CD8-positive, alpha-beta memory T cell (primary cell): ENCODE measurements around the gene TULP4. TPM values are rescaled to one million over a fixed set of nuclear protein-coding genes. Genes with fewer than 3 reads are reported as not detected.
A peak's percentile ranks its signal among the peaks of the same experiment; 100 is the strongest.
"Not testable (repeated sequence)": the region's sequence is repeated elsewhere in the genome, so short reads cannot be mapped to it uniquely, and the experiment has no call there.

ENCODE experiments used
- CTCF ChIA-PET: fragments of 350-600 bp; sonication (Branson Sonifier 250); formaldehyde crosslinking; loops from one replicate; lab custom pipeline; 2021; ENCODE audit warnings: antibody characterized with exemption; lab: Charles Lee
- POLR2A ChIA-PET: fragments of 350-600 bp; sonication (Branson Sonifier 250); formaldehyde crosslinking; loops from one replicate; lab custom pipeline; 2021; ENCODE audit warnings: antibody characterized with exemption; lab: Charles Lee
- DNase-seq, 5 donors: peaks; one replicate each; pipeline versions ENCODE4 v3.0.0 to v3.0.0-alpha.2; 2020 to 2022; ENCODE audit warnings: mixed read lengths in 1 of 5
- H3K27ac ChIP-seq: one replicate; pipeline ENCODE4 v1.7.0; 2013; ENCODE audit warnings: low read depth, mild to moderate bottlenecking, low read length, moderate library complexity
- H3K27me3 ChIP-seq: 2 replicates; pipeline ENCODE4 v1.7.0; 2013; ENCODE audit warnings: low read length, mild to moderate bottlenecking; ENCODE audit not compliant: insufficient read depth, poor library complexity, severe bottlenecking
- H3K36me3 ChIP-seq: 2 replicates; pipeline ENCODE4 v1.7.0; 2013; ENCODE audit warnings: mild to moderate bottlenecking, low read length, moderate library complexity; ENCODE audit not compliant: insufficient read depth
- H3K4me1 ChIP-seq: 2 replicates; pipeline ENCODE4 v1.7.0; 2013; ENCODE audit warnings: mild to moderate bottlenecking, low read length, moderate library complexity; ENCODE audit not compliant: insufficient read depth
- H3K4me3 ChIP-seq: 2 replicates; pipeline ENCODE4 v1.7.0; 2013; ENCODE audit warnings: mild to moderate bottlenecking, low read length
- H3K9me3 ChIP-seq: 2 replicates; pipeline ENCODE4 v1.7.0; 2013; ENCODE audit warnings: mild to moderate bottlenecking, low read length
- H3K27ac Mint-ChIP-seq, 8 donors: one replicate each; pipeline ENCODE4 v1.8.0; 2020 to 2021; ENCODE audit warnings: mixed read lengths in 8 of 8, mild to moderate bottlenecking in 6 of 8, inconsistent platforms in 3 of 8, moderate library complexity in 3 of 8
- H3K27me3 Mint-ChIP-seq, 2 donors: one replicate each; pipeline ENCODE4 v1.8.0; 2020 to 2021; ENCODE audit warnings: mixed read lengths in 2 of 2, mild to moderate bottlenecking in 1 of 2, moderate library complexity in 1 of 2
- H3K36me3 Mint-ChIP-seq, 3 donors: one replicate each; pipeline ENCODE4 v1.8.0; 2020 to 2021; ENCODE audit warnings: mixed read lengths in 3 of 3, inconsistent platforms in 1 of 3, mild to moderate bottlenecking in 1 of 3
- H3K4me1 Mint-ChIP-seq, 3 donors: one replicate each; pipeline ENCODE4 v1.8.0; 2020 to 2021; ENCODE audit warnings: mixed read lengths in 3 of 3, inconsistent platforms in 1 of 3, mild to moderate bottlenecking in 1 of 3
- H3K4me3 Mint-ChIP-seq, 7 donors: one replicate each; pipeline ENCODE4 v1.8.0; 2020 to 2021; ENCODE audit warnings: mixed read lengths in 7 of 7, mild to moderate bottlenecking in 6 of 7, moderate library complexity in 4 of 7, inconsistent platforms in 2 of 7
- H3K9me3 Mint-ChIP-seq, 5 donors: one replicate each; pipeline ENCODE4 v1.8.0; 2020 to 2022; ENCODE audit warnings: mixed read lengths in 5 of 5, mild to moderate bottlenecking in 3 of 5, moderate library complexity in 2 of 5, inconsistent platforms in 1 of 5
- polyA plus RNA-seq: library from polyadenylated mRNA; unstranded; fragments of 300-500 nt; fragmentation: Illumina TruSeq; gene quantifications from one replicate; pipeline ENCODE4 v1.2.3, GENCODE V29; 2021
- total RNA-seq, 2 experiments: library from RNA; stranded (reverse); gene quantifications; one replicate each; pipeline ENCODE4 v1.2.3, GENCODE V29; 2021

The TULP4 gene
- total and polyA plus RNA-seq, 3 experiments from 2014 or later = 26.9 to 50.1 (median 32.1) TPM

DNA sequence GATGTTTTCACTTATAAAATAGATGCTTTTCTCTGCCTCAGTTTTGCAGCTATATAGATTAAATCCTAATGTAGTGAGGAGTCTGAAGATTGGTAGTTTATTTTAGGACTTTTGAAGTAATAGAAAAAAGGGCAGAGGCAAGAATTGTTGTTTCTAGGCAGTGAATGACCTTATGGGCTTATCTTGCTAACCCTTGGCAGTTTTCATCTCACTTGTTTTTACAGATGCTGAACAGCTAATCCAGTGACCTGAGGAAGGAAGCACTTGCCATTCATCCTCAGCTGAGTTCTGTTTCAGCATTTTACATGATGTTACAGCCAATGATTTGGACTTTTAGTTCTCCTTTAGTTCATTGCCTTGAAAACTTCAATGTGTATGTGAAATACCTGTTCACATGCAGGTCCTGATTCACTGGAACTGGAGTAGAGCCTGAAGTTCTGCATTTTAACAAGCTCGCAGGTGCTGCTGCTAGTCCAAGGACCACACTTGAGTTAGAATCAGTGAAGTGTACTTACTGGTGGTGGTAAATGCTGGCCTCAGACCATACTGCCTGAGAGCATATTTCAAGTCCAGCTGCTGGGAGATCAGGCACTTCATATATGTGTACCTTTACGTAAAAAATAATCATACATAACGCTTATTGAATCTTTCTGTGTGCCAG, 86.9 kb downstream of the TULP4 start:
- Histone ChIP-seq H3K9me3 (no peaks in the 10 kb centered on the region), H3K36me3 (no peaks in the 10 kb centered on the region), H3K27me3 (no peaks in the 10 kb centered on the region), H3K4me3 (no peak overlapping the region), H3K4me1 (no peaks in the 10 kb centered on the region), H3K27ac (no peak overlapping the region)
- ChIA-PET CTCF (no interaction called here), POLR2A (no interaction called here)
- no peak for DNase-seq
- peaks cover 10 to 30% (median 14%) of the 10 kb centered on the region in 3 donors for H3K4me1 Mint-ChIP-seq
- no peak overlapping the region for H3K4me3 Mint-ChIP-seq
- peaks cover 0 to 9% (median under 1%) of the 10 kb centered on the region in 3 donors for H3K36me3 Mint-ChIP-seq
- H3K9me3 Mint-ChIP-seq = no peaks in the 10 kb centered on the region
- H3K27ac Mint-ChIP-seq = peak overlapping the region in 2 of 8 donors; percentile 20 to 75
- no peaks in the 10 kb centered on the region for H3K27me3 Mint-ChIP-seq

DNA sequence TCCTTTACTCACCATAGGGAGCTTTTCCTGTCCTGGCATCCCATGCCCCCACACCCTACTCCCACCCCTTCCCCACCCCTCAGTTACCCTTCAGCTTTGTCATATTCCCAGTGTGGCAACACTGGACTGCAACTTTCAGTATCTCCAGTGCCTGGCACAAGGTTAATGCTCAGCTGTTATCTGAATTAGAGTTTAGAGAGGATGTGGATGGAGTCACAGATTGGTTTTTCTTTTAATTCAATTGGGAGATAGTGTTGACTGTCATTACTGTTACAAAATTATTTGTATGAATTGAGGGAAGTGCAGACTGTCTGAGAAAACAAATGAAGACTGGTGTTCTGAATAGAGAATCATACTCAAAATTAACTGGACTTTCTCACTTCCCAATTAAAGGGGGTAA, 89.9 kb downstream of the TULP4 start:
- Mint-ChIP-seq H3K27ac (no peak overlapping the region), H3K36me3 (peaks cover 0 to 12% (median 0%) of the 10 kb centered on the region in 3 donors), H3K27me3 (no peaks in the 10 kb centered on the region), H3K4me3 (no peak overlapping the region), H3K4me1 (peaks cover 5 to 20% (median 10%) of the 10 kb centered on the region in 3 donors), H3K9me3 (no peaks in the 10 kb centered on the region)
- Histone ChIP-seq H3K4me1 (no peaks in the 10 kb centered on the region), H3K9me3 (no peaks in the 10 kb centered on the region), H3K27me3 (no peaks in the 10 kb centered on the region), H3K4me3 (no peak overlapping the region), H3K27ac (no peak overlapping the region), H3K36me3 (no peaks in the 10 kb centered on the region)
- ChIA-PET CTCF (interaction anchor here (0.7 to 1.8 kb wide), 2 partner anchors 10 to 181 kb away, joined by 3 to 5 read pairs; no protein-coding TSS in a partner anchor), POLR2A (no interaction called here)
- DNase-seq = no peak

DNA sequence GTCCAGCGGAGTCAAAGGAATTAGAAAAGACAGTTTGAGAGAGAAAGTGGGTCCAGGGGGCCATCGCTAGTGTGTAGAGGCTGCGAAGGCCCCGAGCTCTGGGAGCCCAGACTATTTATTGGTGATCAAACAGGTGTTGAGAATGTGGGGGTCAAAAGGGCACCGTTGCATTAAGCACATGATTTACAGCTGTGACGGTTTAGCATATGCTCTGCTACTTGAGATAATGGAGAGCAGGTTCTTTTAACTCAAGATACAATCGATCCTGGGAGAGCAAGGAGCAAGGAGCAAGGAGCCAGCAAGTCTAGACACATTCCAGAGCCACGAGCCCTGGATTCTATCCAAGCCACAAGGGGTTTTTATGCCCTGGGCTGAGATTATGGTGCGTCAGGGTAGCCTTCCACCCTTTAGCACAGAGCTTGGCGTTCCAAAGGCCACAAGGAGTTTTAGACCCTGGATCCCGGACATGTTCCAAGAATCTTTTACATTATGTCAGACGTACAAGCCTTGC, 93.1 kb downstream of the TULP4 start:
- H3K9me3 ChIP-seq, H3K36me3 ChIP-seq, CTCF ChIA-PET, H3K27me3 ChIP-seq, H3K9me3 Mint-ChIP-seq, H3K27me3 Mint-ChIP-seq, DNase-seq, POLR2A ChIA-PET, H3K27ac ChIP-seq, H3K36me3 Mint-ChIP-seq, H3K4me3 Mint-ChIP-seq, H3K4me3 ChIP-seq, H3K4me1 ChIP-seq: not testable (repeated sequence)
- H3K27ac Mint-ChIP-seq = peak overlapping the region in 1 of 8 donors; percentile 81
- peaks cover 15 to 23% (median 20%) of the 10 kb centered on the region in 3 donors for H3K4me1 Mint-ChIP-seq

DNA sequence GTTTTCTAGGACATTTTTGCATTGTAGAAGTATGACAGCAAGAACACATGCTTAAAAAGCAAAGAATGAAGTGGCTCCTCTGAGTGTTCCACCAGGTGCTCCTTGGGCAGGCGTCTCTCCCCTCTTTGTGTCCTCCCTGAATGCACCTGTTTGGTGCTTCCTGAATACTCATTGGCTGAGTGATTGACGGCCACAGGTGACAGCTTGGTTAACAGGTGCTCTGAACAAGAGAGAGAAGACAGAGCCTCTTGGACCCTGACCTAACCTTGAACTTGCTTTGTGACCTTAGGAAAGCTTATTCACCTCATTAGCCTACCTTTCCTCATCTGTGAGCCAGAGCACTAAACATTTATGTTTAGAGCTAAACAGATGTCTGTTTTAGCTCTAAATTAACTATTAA, 93.7 kb downstream of the TULP4 start:
- no peaks in the 10 kb centered on the region for H3K9me3 ChIP-seq
- no peak overlapping the region for H3K27ac Mint-ChIP-seq
- POLR2A ChIA-PET = interaction anchor here (0.5 kb wide), 1 partner anchor 16 kb away, joined by 5 read pairs; no protein-coding TSS in a partner anchor
- no peak overlapping the region for H3K4me3 Mint-ChIP-seq
- H3K27me3 Mint-ChIP-seq = no peaks in the 10 kb centered on the region
- H3K27me3 ChIP-seq = no peaks in the 10 kb centered on the region
- H3K4me1 ChIP-seq = peaks cover 8% of the 10 kb centered on the region
- CTCF ChIA-PET = interaction anchor here (1.2 kb wide), 1 partner anchor 18 kb away, joined by 3 read pairs; no protein-coding TSS in a partner anchor
- no peaks in the 10 kb centered on the region for H3K9me3 Mint-ChIP-seq
- H3K27ac ChIP-seq = no peak overlapping the region
- H3K4me3 ChIP-seq = no peak overlapping the region
- no peaks in the 10 kb centered on the region for H3K36me3 ChIP-seq
- peaks cover 15 to 21% (median 17%) of the 10 kb centered on the region in 3 donors for H3K4me1 Mint-ChIP-seq
- H3K36me3 Mint-ChIP-seq = peaks cover 0 to 7% (median 0%) of the 10 kb centered on the region in 3 donors
- DNase-seq = no peak

DNA sequence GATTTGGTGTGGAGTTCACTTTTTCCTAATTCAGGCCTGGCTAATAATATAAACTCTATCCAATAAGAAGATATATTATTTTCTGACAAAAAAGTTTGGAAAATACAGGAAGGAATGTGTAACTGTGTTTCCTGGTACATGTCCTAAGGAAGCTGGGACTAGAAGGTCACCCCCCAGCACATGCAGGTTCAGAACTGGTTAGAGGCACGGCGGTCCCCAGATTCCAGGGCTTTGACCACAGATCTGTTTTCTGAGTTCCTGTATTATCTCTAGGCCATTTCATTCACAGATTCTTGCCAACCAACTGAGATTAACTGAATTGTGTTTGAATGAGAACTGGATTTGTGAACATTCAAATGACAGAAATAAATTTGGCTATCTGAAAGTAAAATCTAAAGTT, 94.5 kb downstream of the TULP4 start:
- Histone ChIP-seq H3K4me3 (no peak overlapping the region), H3K9me3 (no peaks in the 10 kb centered on the region), H3K27ac (no peak overlapping the region), H3K36me3 (no peaks in the 10 kb centered on the region), H3K27me3 (no peaks in the 10 kb centered on the region), H3K4me1 (peaks cover 8% of the 10 kb centered on the region)
- POLR2A ChIA-PET = interaction anchor here (0.5 kb wide), 1 partner anchor 17 kb away, joined by 5 read pairs; no protein-coding TSS in a partner anchor
- no peaks in the 10 kb centered on the region for H3K27me3 Mint-ChIP-seq
- no peak for DNase-seq
- peaks cover 15 to 21% (median 16%) of the 10 kb centered on the region in 3 donors for H3K4me1 Mint-ChIP-seq
- no peaks in the 10 kb centered on the region for H3K9me3 Mint-ChIP-seq
- peaks cover 0 to 7% (median 0%) of the 10 kb centered on the region in 3 donors for H3K36me3 Mint-ChIP-seq
- CTCF ChIA-PET = interaction anchor here (1.2 kb wide), 1 partner anchor 19 kb away, joined by 3 read pairs; no protein-coding TSS in a partner anchor
- no peak overlapping the region for H3K4me3 Mint-ChIP-seq
- peak overlapping the region in 1 of 8 donors; percentile 32 for H3K27ac Mint-ChIP-seq

DNA sequence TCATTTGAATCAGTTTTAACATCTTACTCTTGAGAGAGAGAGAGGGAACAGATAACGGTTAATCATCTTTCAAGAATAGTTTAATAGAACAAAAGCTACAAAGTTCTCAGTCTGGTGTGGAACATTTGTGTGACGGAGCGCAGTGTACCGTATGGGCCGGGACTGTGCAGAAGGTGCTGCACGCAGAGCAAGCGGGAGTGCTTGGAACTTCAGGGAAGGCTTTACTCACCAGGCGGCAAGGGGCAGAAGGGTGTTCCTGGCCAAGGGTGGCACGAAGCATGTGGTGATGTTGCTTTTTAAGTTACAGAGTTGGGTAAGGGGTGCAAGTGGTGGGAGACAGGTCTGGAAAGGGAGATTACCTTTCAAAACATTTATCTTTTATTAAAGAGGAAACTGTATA, 95.7 kb downstream of the TULP4 start:
- H3K27ac ChIP-seq = no peak overlapping the region
- no peak for DNase-seq
- peaks cover 8% of the 10 kb centered on the region for H3K4me1 ChIP-seq
- CTCF ChIA-PET = no interaction called here
- no peak overlapping the region for H3K4me3 Mint-ChIP-seq
- H3K4me1 Mint-ChIP-seq = peaks cover 14 to 19% (median 15%) of the 10 kb centered on the region in 3 donors
- peaks cover 0 to 11% (median 3%) of the 10 kb centered on the region in 3 donors for H3K36me3 Mint-ChIP-seq
- POLR2A ChIA-PET = no interaction called here
- no peaks in the 10 kb centered on the region for H3K36me3 ChIP-seq
- peak overlapping the region in 2 of 8 donors; percentile 6 to 66 for H3K27ac Mint-ChIP-seq
- no peaks in the 10 kb centered on the region for H3K9me3 Mint-ChIP-seq
- no peaks in the 10 kb centered on the region for H3K27me3 ChIP-seq
- H3K27me3 Mint-ChIP-seq = no peaks in the 10 kb centered on the region
- H3K4me3 ChIP-seq = no peak overlapping the region
- no peaks in the 10 kb centered on the region for H3K9me3 ChIP-seq

DNA sequence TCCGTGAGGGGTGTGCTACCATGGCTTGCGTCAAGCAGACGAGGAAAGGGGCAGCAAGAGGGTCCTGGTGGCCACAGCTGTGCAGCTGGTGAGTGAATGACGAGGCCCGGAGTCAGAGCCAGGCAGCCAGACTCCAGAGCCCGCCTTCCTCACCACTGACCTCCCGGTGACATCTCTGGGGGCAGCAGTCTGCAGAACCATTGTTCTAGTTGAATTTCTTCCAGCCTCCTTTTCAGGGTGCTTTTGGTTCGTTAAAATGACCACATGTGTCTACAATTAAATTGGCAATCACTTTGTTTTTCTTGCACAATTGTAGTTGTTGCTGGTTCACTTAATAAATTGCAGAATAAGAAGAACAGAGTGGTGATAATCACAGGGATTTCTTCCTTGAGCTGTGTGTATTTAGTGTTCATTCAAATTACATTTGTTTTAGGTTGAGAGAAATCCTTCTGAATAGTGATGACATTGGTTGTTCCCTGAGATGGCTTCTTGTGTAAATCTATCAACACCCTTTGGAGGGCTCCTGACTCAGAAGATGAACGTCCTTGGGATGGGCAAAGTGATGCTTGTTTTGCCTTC, 96.4 kb downstream of the TULP4 start:
- Mint-ChIP-seq H3K36me3 (peaks cover 0 to 14% (median 10%) of the 10 kb centered on the region in 3 donors), H3K4me1 (peaks cover 14 to 19% (median 15%) of the 10 kb centered on the region in 3 donors), H3K27ac (peak overlapping the region in 1 of 8 donors; percentile 40), H3K4me3 (no peak overlapping the region), H3K27me3 (no peaks in the 10 kb centered on the region), H3K9me3 (no peaks in the 10 kb centered on the region)
- ChIA-PET POLR2A (no interaction called here), CTCF (no interaction called here)
- H3K36me3 ChIP-seq = no peaks in the 10 kb centered on the region
- no peaks in the 10 kb centered on the region for H3K27me3 ChIP-seq
- no peak overlapping the region for H3K4me3 ChIP-seq
- no peak for DNase-seq
- no peaks in the 10 kb centered on the region for H3K9me3 ChIP-seq
- H3K27ac ChIP-seq = no peak overlapping the region
- peaks cover 8% of the 10 kb centered on the region for H3K4me1 ChIP-seq

DNA sequence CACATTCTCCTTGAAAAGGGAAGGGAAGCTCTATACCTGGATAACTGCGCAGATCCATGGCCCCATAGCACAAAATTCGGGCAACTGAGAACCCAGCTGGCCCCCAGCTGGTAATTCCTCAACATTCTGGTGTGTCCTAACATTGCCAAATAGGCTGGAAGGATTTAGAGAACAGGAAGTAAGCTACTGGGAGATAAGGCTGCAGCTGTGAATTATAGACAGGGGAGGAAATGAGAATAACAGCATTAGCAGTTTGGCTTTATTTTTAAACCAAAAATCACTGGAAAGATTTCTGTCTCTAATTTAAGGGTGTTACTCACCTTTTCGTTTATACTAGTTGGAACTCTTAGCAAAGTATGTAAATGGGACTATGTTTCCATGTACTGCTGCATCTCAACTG, 97.2 kb downstream of the TULP4 start:
- Histone ChIP-seq H3K4me3 (no peak overlapping the region), H3K27me3 (no peaks in the 10 kb centered on the region), H3K4me1 (peaks cover 8% of the 10 kb centered on the region), H3K9me3 (no peaks in the 10 kb centered on the region), H3K27ac (no peak overlapping the region), H3K36me3 (no peaks in the 10 kb centered on the region)
- H3K4me1 Mint-ChIP-seq = peaks cover 14 to 19% (median 15%) of the 10 kb centered on the region in 3 donors
- no peaks in the 10 kb centered on the region for H3K27me3 Mint-ChIP-seq
- H3K27ac Mint-ChIP-seq = no peak overlapping the region
- H3K36me3 Mint-ChIP-seq = peaks cover 1 to 18% (median 13%) of the 10 kb centered on the region in 3 donors
- ChIA-PET POLR2A (no interaction called here), CTCF (no interaction called here)
- no peaks in the 10 kb centered on the region for H3K9me3 Mint-ChIP-seq
- no peak for DNase-seq
- no peak overlapping the region for H3K4me3 Mint-ChIP-seq
